Subcutaneous abdominal adipose tissue (tissue), 5 donors: ENCODE results near the gene SERPINB4.
"Not testable (repeated sequence)": the region's sequence is repeated elsewhere in the genome, so short reads cannot be mapped to it uniquely, and the experiment has no call there.

ENCODE experiments used
- H3K27ac ChIP-seq: one replicate; pipeline ENCODE4 v1.7.0; 2013; ENCODE audit warnings: low read depth, mild to moderate bottlenecking, inconsistent platforms, low read length, moderate library complexity
- H3K27me3 ChIP-seq, 5 donors: one replicate each; pipeline ENCODE4 v1.7.0; 2013; ENCODE audit warnings: low read length in 5 of 5, inconsistent platforms in 1 of 5; ENCODE audit not compliant: control insufficient read depth in 5 of 5, insufficient read depth in 4 of 5
- H3K36me3 ChIP-seq, 5 donors: one replicate each; pipeline ENCODE4 v1.7.0; 2013; ENCODE audit warnings: low read length in 5 of 5; ENCODE audit not compliant: control insufficient read depth in 5 of 5, insufficient read depth in 5 of 5
- H3K4me1 ChIP-seq, 5 donors: one replicate each; pipeline ENCODE4 v1.7.0; 2013; ENCODE audit warnings: low read length in 5 of 5, mild to moderate bottlenecking in 3 of 5, moderate library complexity in 1 of 5; ENCODE audit not compliant: control insufficient read depth in 5 of 5, insufficient read depth in 5 of 5
- H3K4me3 ChIP-seq, 5 donors: one replicate each; pipeline ENCODE4 v1.7.0; 2013; ENCODE audit warnings: low read length in 5 of 5, low read depth in 1 of 5
- H3K9ac ChIP-seq, 5 donors: one replicate each; pipeline ENCODE4 v1.7.0; 2013; ENCODE audit warnings: low read length in 5 of 5, mild to moderate bottlenecking in 4 of 5, moderate library complexity in 3 of 5
- H3K9me3 ChIP-seq, 5 donors: one replicate each; pipeline ENCODE4 v1.7.0; 2013; ENCODE audit warnings: low read length in 5 of 5; ENCODE audit not compliant: control insufficient read depth in 5 of 5
- donor health status: healthy.
- donor health status: healthy.
- donor health status: healthy.
- donor health status: healthy.
- donor health status: healthy.

Gene SERPINB4

DNA sequence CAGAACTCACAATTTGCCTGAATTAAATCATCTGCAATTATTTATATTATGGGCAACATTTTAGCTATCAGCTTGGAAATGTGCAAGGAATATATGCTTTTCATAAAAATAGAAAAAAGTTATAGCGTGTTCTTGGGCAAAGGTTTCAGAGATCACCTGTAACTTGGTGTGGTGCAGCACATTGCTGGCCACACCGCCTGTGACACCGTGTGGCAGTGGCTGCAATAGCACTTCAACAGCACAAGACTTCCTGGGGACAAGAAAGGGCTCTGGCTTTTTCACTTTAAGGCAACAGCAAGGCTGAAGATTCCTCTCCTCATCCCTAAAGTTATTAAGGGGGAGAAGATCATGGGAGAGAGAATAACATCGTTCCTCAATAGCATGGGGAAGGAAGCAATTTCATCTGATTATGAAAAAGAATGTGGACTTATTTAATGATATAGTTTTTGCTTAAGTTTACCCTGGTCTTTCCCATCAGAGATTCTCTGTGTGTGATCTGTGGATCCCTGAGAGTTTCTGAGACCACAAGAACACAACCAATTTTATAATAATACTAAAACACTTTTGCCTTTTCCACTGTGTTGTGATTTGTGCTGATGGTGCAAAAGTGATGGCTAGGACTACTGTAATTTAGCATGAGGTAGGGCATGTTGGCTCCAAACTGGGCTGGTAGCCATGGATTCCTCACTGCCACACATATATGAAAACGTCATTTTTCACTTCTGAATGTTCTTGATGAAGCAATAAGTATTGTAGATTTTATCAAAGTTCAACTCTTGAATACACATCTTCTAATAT lies 32.7 kb upstream of the SERPINB4 start:
- H3K4me1 ChIP-seq, result peaks cover 0 to 4% (median 0%) of the 10 kb centered on the region in 5 donors
- no peaks in the 10 kb centered on the region for H3K27me3 ChIP-seq
- H3K4me3 ChIP-seq, result no peak overlapping the region
- no peak overlapping the region for H3K27ac ChIP-seq
- peaks cover 0 to 2% (median 0%) of the 10 kb centered on the region in 5 donors for H3K9me3 ChIP-seq
- no peaks in the 10 kb centered on the region for H3K36me3 ChIP-seq
- H3K9ac ChIP-seq, result no peak overlapping the region

DNA sequence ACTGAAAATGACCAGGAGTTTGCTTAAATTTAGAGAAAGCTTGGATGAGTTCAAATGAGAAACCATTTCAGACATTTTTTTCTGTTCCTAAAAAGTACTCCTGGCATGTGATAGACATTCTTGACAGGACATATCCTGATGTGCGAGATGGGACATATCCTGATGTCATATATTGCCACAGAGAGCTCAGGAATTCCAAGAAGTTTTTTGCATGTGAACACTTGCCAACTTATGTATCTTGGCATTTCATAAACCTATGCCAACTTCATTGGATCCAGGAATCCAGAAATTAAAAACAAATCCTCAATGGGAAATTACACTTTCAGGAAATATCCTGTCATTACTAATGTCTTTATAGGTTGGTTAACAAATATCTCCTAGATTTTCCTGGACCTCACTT lies 20.5 kb upstream of the SERPINB4 start:
- Histone ChIP-seq H3K4me3 (no peak overlapping the region), H3K9me3 (no peaks in the 10 kb centered on the region), H3K27me3 (no peaks in the 10 kb centered on the region), H3K4me1 (no peaks in the 10 kb centered on the region), H3K9ac (no peak overlapping the region), H3K36me3 (no peaks in the 10 kb centered on the region), H3K27ac (no peak overlapping the region)

DNA sequence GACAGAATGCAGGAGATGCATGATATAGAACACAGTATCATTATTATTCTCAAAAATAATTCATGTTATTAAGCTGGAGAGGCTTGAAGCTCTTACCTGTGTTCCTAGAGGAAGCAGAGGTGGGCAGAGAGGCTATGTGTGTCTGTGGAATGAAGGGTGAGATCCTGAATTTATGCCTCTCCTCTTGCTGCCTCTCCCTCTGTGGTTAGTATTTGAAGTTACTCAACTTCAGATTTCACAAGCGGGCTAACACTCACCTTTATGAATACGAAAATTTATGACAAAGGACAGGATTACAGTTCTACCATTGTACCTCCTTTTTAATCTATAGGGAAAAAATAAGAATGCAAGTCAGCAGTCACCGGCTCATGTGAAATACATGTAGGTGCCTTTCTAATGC lies 17.7 kb upstream of the SERPINB4 start, which contains the start of gene SERPINB3:
Gene SERPINB3, minus strand, starts transcription at position 144 of the 400 bp plus-strand sequence. CDS start 677 bp downstream, outside the sequence.
- not testable (repeated sequence) for H3K9me3 ChIP-seq, H3K4me1 ChIP-seq, H3K36me3 ChIP-seq, H3K4me3 ChIP-seq, H3K27ac ChIP-seq, H3K9ac ChIP-seq, H3K27me3 ChIP-seq

DNA sequence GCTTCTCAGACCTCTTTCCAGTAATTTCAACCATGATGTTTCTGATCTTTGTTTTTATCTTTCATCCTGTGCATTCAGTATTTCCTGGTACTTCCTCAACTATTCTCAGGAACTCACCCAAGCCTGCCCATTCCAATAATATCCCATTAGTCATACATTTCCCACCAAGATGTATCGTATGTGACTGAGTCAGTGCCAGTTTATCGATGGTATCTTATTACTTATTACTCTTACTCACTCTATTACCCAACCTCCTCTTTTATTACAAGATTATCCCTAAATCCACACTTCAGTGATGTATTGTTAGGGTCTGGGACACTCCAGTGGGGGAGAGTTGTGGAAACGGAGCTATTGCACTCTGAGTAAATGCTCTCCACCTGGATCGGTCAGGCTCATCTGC lies 14.9 kb upstream of the SERPINB4 start:
- not testable (repeated sequence) for H3K4me1 ChIP-seq

DNA sequence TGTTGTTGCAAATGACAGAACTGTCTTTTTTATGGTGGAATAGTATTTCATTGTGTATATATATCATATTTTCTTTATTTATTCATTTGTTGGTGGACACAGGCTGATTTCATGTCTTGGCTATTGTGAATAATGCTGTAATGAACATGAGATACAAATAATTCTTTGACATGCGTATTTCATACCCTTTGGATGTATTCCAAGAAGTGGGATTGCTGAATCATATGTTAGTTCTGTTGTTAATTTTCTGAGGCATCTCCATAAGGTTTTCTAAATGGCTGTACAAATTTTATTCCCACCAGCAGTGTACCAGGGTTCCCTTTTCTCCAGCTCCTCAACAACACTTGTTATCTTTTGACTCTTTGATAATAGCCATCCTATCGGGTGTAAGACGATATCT lies 6.2 kb upstream of the SERPINB4 start:
- H3K27ac ChIP-seq, H3K4me3 ChIP-seq, H3K9ac ChIP-seq, H3K4me1 ChIP-seq, H3K36me3 ChIP-seq, H3K9me3 ChIP-seq, H3K27me3 ChIP-seq: not testable (repeated sequence)

More for the DNA sequence above, 14.9 kb upstream of the SERPINB4 start:
- H3K36me3 ChIP-seq, H3K9me3 ChIP-seq, H3K4me3 ChIP-seq, H3K9ac ChIP-seq, H3K27me3 ChIP-seq, H3K27ac ChIP-seq: not testable (repeated sequence)

DNA sequence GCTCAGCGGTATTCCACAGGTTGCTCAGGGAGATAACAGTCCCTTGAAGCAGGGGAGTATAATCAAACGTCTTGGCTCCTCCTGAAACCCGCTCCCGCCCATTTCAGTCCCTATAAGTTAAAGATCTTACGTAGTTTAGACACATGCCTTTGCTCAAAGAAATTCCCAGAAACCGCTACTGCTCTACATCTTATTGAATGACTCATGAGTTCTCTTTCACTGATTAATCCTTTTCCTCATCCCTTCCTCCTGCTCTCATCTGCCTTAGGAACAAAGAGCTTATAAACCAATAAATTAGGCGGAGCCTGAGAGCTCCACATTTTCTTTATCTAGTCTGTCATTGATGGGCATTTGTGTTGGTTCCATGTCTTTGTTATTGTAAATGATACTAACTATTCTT lies 4.2 kb upstream of the SERPINB4 start:
- Histone ChIP-seq H3K4me1 (no peaks in the 10 kb centered on the region), H3K27ac (no peak overlapping the region), H3K9ac (no peak overlapping the region), H3K27me3 (no peaks in the 10 kb centered on the region), H3K4me3 (no peak overlapping the region), H3K9me3 (no peaks in the 10 kb centered on the region), H3K36me3 (no peaks in the 10 kb centered on the region)

DNA sequence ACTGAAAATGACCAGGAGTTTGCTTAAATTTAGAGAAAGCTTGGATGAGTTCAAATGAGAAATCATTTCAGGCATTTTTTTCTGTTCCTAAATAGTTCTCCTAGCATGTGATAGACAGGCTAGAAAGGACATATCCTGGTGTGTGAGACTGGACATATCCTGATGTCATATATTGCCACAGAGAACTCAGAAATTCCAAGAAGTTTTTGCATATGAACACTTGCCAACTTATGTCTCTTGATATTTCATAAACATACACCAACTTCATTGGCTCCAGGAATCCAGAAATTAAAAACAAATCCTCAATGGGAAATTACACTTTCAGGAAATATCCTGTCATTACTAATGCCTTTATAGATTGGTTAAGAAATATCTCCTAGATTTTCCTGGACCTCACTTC lies 2.9 kb upstream of the SERPINB4 start:
- Histone ChIP-seq H3K4me3 (no peak overlapping the region), H3K36me3 (no peaks in the 10 kb centered on the region), H3K4me1 (no peaks in the 10 kb centered on the region), H3K27ac (no peak overlapping the region), H3K27me3 (no peaks in the 10 kb centered on the region), H3K9me3 (no peaks in the 10 kb centered on the region), H3K9ac (no peak overlapping the region)

DNA sequence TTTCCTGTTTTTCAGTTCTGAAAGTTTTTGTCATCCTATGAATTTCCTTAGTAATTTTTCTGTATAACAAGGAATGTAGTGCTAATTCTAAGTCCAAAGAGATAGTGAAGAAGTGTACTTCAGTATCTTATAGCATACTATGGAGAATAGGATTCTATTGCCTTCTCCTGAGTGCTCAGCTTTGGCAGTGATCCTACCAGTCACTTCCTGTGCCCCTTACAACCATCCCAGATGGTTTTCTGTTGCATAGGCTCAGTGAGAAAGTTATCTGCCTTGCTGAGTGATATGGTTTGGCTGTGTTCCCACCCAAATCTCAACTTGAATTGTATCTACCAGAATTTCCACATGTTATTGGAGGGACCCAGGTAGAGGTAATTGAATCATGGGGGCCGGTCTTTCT lies 638 bp upstream of the SERPINB4 start:
- not testable (repeated sequence) for H3K27me3 ChIP-seq, H3K9me3 ChIP-seq, H3K4me3 ChIP-seq, H3K4me1 ChIP-seq, H3K9ac ChIP-seq, H3K36me3 ChIP-seq, H3K27ac ChIP-seq

DNA sequence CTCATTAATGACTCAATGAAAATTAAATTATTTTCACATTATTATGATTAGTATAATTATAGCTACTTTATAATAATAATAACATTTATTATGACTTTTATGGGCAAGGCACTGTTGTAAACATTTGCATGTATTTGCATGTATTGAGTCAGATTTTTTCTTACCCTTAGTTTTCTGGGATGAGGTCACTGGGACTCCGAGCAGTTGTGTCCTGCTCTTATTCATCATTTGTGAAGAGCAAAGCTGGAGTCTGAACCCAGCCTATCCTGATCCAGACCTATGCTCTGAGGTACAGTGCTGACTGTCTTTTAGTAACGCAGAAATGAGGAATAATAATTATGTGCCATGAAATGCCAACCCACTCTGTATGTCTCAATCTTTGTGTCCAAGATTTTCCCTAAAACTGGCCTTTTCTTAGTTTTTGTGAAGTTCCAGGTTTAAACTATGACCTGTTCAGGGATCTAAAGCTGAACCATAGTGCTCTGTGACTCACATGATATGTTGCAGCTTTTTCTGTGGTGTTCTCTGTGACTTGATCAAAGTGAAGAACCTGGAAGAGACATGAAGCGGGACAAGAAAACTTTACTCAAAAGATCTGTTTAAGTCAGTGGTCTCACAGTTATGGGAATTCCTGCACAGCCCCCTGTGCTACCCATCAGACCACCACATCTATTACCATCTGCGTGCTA lies 1.2 kb downstream of the SERPINB4 start:
- H3K36me3 ChIP-seq, H3K27me3 ChIP-seq, H3K9ac ChIP-seq, H3K4me3 ChIP-seq, H3K9me3 ChIP-seq, H3K4me1 ChIP-seq, H3K27ac ChIP-seq: not testable (repeated sequence)

DNA sequence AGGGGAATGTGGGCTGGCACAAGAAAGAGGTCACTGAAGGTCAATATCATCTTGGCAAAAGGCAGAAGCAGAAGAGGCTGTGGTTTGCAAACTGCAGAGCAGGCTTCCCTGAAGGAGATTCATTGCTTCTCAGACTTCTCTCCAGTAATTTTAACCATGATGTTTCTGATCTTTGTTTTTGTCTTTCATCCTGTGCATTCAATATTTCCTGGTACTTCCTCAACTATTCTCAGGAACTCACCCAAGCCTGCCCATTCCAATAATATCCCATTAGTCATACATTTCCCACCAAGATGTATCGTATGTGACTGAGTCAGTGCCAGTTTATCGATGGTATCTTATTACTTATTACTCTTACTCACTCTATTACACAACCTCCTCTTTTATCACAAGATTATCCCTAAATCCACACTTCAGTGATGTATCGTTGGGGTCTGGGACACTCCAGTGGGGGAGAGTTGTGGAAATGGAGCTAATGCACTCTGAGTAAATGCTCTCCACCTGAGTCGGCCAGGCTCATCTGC lies 2.8 kb downstream of the SERPINB4 start:
- H3K9me3 ChIP-seq, H3K4me1 ChIP-seq, H3K27ac ChIP-seq, H3K27me3 ChIP-seq, H3K4me3 ChIP-seq, H3K36me3 ChIP-seq, H3K9ac ChIP-seq: not testable (repeated sequence)
